Gastroesophageal sphincter (tissue), 4 donors: ENCODE results near the gene AHDC1. TPM values are rescaled to one million over a fixed set of nuclear protein-coding genes. Genes with fewer than 3 reads are reported as not detected.
A peak's percentile ranks its signal among the peaks of the same experiment; 100 is the strongest.

Source experiments
- ATAC-seq: fragments of 150-250 bp; one replicate; pipeline ENCODE4 v1.9.1; 2016; ENCODE audit warnings: mild to moderate bottlenecking, moderate library complexity
- H3K27ac ChIP-seq, 4 donors: fragments of 200-600 bp; sonication (generic) in 3 of 4; 1 replicate in 3 of 4; 2 replicates in 1 of 4; pipeline ENCODE4 v1.5.1; 2016 to 2019
- H3K27me3 ChIP-seq: fragments of 200-600 bp; sonication (generic); one replicate; pipeline ENCODE4 v1.5.1; 2019
- H3K36me3 ChIP-seq, 2 donors: fragments of 200-600 bp; sonication (generic); one replicate each; pipeline ENCODE4 v1.5.1; 2019; ENCODE audit warnings: control low read depth in 1 of 2
- H3K4me1 ChIP-seq, 3 donors: fragments of 200-600 bp; sonication (generic); 1 replicate in 2 of 3; 2 replicates in 1 of 3; pipeline ENCODE4 v1.5.1; 2016 to 2019; ENCODE audit warnings: control low read depth in 2 of 3
- H3K4me3 ChIP-seq, 2 donors: fragments of 200-600 bp; sonication (generic); one replicate each; pipeline ENCODE4 v1.5.1; 2019; ENCODE audit warnings: mild to moderate bottlenecking in 1 of 2, moderate library complexity in 1 of 2
- H3K9me3 ChIP-seq, 3 donors: fragments of 200-600 bp; sonication (generic); one replicate each; pipeline ENCODE4 v1.5.1; 2017 to 2019; ENCODE audit warnings: control low read depth in 2 of 3
- EP300 ChIP-seq: sonication (generic); formaldehyde crosslinking; IDR thresholded peaks from one replicate; pipeline ENCODE4 v1.6.1; 2017; ENCODE audit warnings: antibody characterized with exemption, mild to moderate bottlenecking
- POLR2A ChIP-seq, 2 donors: fragments of 450-650 bp; IDR thresholded peaks; one replicate each; pipeline ENCODE4 v1.6.1; 2017; ENCODE audit warnings: antibody characterized with exemption in 2 of 2, mild to moderate bottlenecking in 2 of 2, moderate library complexity in 1 of 2
- POLR2AphosphoS5 ChIP-seq: sonication (generic); formaldehyde crosslinking; IDR thresholded peaks from one replicate; pipeline ENCODE4 v1.6.1; 2017; ENCODE audit warnings: antibody characterized with exemption
- WGBS, 2 donors: methylation state at CpG; one replicate each; pipeline ENCODE4 v1.1.5; 2018; ENCODE audit warnings: low coverage in 1 of 2; 5-methylcytosine and 5-hydroxymethylcytosine counted together
- total RNA-seq, 4 donors: library from RNA; depleted of rRNA; stranded (reverse); fragments of >200 nt; gene quantifications; one replicate each; pipeline ENCODE4 v1.1.0, GENCODE V29; 2016
- TF ChIP-seq, protein P1 (sequence below), 4 experiments: fragments of 200-600 bp in 2 of 4; fragments of 450-650 bp in 2 of 4; sonication (generic) in 1 of 4; IDR thresholded peaks; one replicate each; pipeline ENCODE4 v1.5.1; 2017 to 2019; ENCODE audit warnings: antibody characterized with exemption in 4 of 4, mild to moderate bottlenecking in 2 of 4, moderate library complexity in 2 of 4

Gene AHDC1
- total RNA-seq, 4 donors from 2014 or later = 18.2 to 50.3 (median 27.7) TPM

GRCh38 chr1:27551953-27552312, 52.0 kb downstream of the AHDC1 start:
- H3K4me3 ChIP-seq = no peak overlapping the region
- H3K36me3 ChIP-seq = peaks cover 0 to 63% of the 10 kb centered on the region in 2 donors
- peaks cover 11 to 53% (median 32%) of the 10 kb centered on the region in 3 donors for H3K4me1 ChIP-seq
- ATAC-seq = no peak
- H3K9me3 ChIP-seq = no peaks in the 10 kb centered on the region
- H3K27ac ChIP-seq = peak overlapping the region in 2 of 4 donors; percentile 93 to 98
- TF ChIP-seq EP300 (no peak), POLR2AphosphoS5 (no peak), POLR2A (IDR thresholded peaks at IDR 0.05) (no peak)
- TF ChIP-seq, protein P1, sequence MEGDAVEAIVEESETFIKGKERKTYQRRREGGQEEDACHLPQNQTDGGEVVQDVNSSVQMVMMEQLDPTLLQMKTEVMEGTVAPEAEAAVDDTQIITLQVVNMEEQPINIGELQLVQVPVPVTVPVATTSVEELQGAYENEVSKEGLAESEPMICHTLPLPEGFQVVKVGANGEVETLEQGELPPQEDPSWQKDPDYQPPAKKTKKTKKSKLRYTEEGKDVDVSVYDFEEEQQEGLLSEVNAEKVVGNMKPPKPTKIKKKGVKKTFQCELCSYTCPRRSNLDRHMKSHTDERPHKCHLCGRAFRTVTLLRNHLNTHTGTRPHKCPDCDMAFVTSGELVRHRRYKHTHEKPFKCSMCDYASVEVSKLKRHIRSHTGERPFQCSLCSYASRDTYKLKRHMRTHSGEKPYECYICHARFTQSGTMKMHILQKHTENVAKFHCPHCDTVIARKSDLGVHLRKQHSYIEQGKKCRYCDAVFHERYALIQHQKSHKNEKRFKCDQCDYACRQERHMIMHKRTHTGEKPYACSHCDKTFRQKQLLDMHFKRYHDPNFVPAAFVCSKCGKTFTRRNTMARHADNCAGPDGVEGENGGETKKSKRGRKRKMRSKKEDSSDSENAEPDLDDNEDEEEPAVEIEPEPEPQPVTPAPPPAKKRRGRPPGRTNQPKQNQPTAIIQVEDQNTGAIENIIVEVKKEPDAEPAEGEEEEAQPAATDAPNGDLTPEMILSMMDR (IDR thresholded peaks at IDR 0.05) = no peak
- WGBS, 2 donors = 100% methylated on average over 5 of the region's 14 CpGs; no CpG with 5 or more reads in 1 of the 2 donors
- H3K27me3 ChIP-seq = no peaks in the 10 kb centered on the region

- peaks cover 9 to 53% (median 32%) of the 10 kb centered on the region in 3 donors for H3K4me1 ChIP-seq
- no peak for ATAC-seq
- H3K9me3 ChIP-seq = no peaks in the 10 kb centered on the region
- no peaks in the 10 kb centered on the region for H3K27me3 ChIP-seq
- H3K36me3 ChIP-seq = peaks cover 0 to 69% of the 10 kb centered on the region in 2 donors
- peak overlapping the region in 3 of 4 donors; percentile 3 to 93 (median 27) for H3K27ac ChIP-seq
- H3K4me3 ChIP-seq = no peak overlapping the region
- TF ChIP-seq EP300 = no peak
- no peak for TF ChIP-seq POLR2A (IDR thresholded peaks at IDR 0.05)
- TF ChIP-seq, protein P1 (IDR thresholded peaks at IDR 0.05) = no peak
- no peak for TF ChIP-seq POLR2AphosphoS5
- WGBS, 2 donors = 94% methylated on average over 6 of the region's 48 CpGs; no CpG with 5 or more reads in 1 of the 2 donors
Measured at GRCh38 chr1:27551170-27551952, 52.6 kb downstream of the AHDC1 start.

DNA sequence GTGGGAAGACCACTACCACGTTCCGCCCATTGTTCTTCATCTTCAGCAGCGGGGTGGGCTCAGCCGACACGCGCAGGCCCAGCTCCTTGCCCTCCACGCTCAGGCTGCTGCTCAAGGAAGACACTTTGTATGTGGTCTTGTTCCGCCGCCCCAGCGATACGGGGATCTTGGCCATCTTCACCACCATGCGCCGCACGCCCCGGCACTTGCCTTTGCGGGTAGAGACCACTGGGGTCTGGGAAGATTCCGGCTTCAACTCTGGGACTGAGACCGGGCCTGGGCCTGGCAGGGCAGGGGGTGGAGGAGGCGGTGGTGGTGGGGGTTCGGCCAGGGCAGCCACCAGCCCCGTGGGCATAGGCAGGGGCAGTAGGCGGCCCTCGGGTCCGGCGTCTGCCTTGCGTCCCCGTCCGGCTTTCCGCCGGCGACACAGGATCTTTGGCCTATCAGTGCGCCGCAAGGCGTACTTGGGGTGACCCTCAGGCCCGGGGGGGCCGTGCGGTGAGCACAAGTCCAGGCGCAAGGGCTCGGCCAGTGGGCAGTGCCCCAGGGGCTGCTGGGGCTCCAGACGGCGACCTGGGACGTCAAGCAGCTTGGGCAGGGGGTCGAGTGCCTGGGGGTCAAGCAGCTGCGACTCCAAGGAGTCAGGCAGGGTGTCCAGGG, 53.3 kb downstream of the AHDC1 start:
- Histone ChIP-seq H3K36me3 (peaks cover 0 to 69% of the 10 kb centered on the region in 2 donors), H3K27ac (peak overlapping the region in 3 of 4 donors; percentile 3 to 93 (median 27))

DNA sequence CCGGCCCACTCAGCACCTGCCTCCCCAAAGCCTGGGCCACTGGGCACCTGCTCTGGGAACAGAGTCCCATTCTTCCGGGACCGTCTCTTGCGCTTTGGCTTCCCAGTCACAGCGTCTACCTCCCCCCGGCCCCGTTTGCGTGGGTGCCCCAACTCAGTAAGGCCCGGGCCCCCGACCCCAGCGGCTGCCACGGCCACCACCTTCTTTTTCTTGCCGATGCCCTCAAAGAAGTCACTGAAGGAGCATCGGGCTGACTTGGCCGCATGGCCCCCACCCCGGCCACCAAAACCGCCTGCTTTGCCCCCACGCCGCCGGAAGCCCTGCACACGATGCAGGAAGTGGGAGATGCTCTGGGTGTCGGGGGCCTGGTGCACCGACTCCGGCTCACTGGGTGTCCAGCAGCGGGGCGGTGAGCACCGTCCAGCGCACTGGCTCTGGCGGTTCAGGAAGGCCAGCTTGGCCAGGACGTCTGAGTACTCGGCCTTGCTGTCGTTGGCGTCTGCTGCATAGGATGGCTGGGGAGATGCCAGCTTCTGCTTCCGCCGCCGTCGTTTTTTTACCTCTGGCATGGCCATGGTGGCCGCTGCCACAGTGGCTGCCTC, 54.0 kb downstream of the AHDC1 start:
- Histone ChIP-seq H3K4me1 (peaks cover 5 to 53% (median 35%) of the 10 kb centered on the region in 3 donors), H3K4me3 (no peak overlapping the region), H3K27me3 (no peaks in the 10 kb centered on the region), H3K27ac (peak overlapping the region in 3 of 4 donors; percentile 36 to 93 (median 90)), H3K36me3 (peaks cover 0 to 69% of the 10 kb centered on the region in 2 donors), H3K9me3 (no peaks in the 10 kb centered on the region)
- ATAC-seq = no peak
- WGBS, 2 donors = 40% methylated on average over 1 of the region's 38 CpGs; no CpG with 5 or more reads in 1 of the 2 donors
- no peak for TF ChIP-seq EP300
- TF ChIP-seq, protein P1 (IDR thresholded peaks at IDR 0.05) = no peak
- no peak for TF ChIP-seq POLR2A (IDR thresholded peaks at IDR 0.05)
- no peak for TF ChIP-seq POLR2AphosphoS5

More for the DNA sequence above, 53.3 kb downstream of the AHDC1 start:
- Histone ChIP-seq H3K27me3 (no peaks in the 10 kb centered on the region), H3K4me3 (no peak overlapping the region), H3K9me3 (no peaks in the 10 kb centered on the region), H3K4me1 (peaks cover 7 to 53% (median 32%) of the 10 kb centered on the region in 3 donors)
- WGBS, 2 donors = no CpG with 5 or more reads among the region's 44 CpGs
- TF ChIP-seq POLR2AphosphoS5 (no peak), EP300 (no peak), POLR2A (IDR thresholded peaks at IDR 0.05) (no peak)
- TF ChIP-seq, protein P1 (IDR thresholded peaks at IDR 0.05) = no peak
- no peak for ATAC-seq
